ENCODE results near the gene REG1B. TPM values are rescaled to one million over a fixed set of nuclear protein-coding genes. Genes with fewer than 3 reads are reported as not detected.

Gene REG1B
- total and polyA plus RNA-seq, 2 donors (not counting 1 experiment from before 2014, with no cell fraction given): not detected

- Histone ChIP-seq H3K4me1 (ENCODE audit: control insufficient read depth, extremely low read depth, insufficient read depth, low read length) (no peaks in the 10 kb centered on the region), H3K79me2 (ENCODE audit: control insufficient read depth, insufficient read depth, low read length) (no peaks in the 10 kb centered on the region), H3K4me2 (ENCODE audit: extremely low read depth, insufficient read depth, low read length) (no peak overlapping the region), H3K27ac (ENCODE audit: insufficient read depth, low read length) (no peak overlapping the region), H2AFZ (ENCODE audit: low read length) (no peak overlapping the region), H4K20me1 (ENCODE audit: control insufficient read depth, extremely low read depth, insufficient read depth, low read length) (no peaks in the 10 kb centered on the region), H3K4me3 (replicated peaks in 1 of 4; ENCODE audit: control extremely low read depth in 1 of 4, insufficient read depth in 1 of 4, low read depth in 3 of 4, low read length in 4 of 4) (no peak overlapping the region), H3K36me3 (ENCODE audit: control insufficient read depth, insufficient read depth, low read length) (no peaks in the 10 kb centered on the region), H3K9ac (ENCODE audit: insufficient read depth, low read length) (no peak overlapping the region), H3K9me3 (ENCODE audit: control insufficient read depth, insufficient read depth, low read depth, low read length) (no peaks in the 10 kb centered on the region), H3K27me3 (ENCODE audit: control insufficient read depth, insufficient read depth, low read length) (no peaks in the 10 kb centered on the region)
- TF ChIP-seq EZH2 (IDR thresholded peaks at IDR 0.05; ENCODE audit: low read length, missing control alignments) (no peak), CTCF (conservative IDR thresholded peaks at IDR 0.05 in 1 of 2, IDR thresholded peaks at IDR 0.05 in 1 of 2; ENCODE audit: low read depth in 1 of 2, low read length in 2 of 2) (no peak)
- no peak for DNase-seq (ENCODE audit: low read depth in 2 of 2)
These were observed 37.3 kb upstream of the REG1B start for GRCh38 chr2:79124907-79125720.

- Histone ChIP-seq H3K4me1 (ENCODE audit: control insufficient read depth, extremely low read depth, insufficient read depth, low read length) (no peaks in the 10 kb centered on the region), H3K9ac (ENCODE audit: insufficient read depth, low read length) (no peak overlapping the region), H3K27ac (ENCODE audit: insufficient read depth, low read length) (no peak overlapping the region), H4K20me1 (ENCODE audit: control insufficient read depth, extremely low read depth, insufficient read depth, low read length) (no peaks in the 10 kb centered on the region), H2AFZ (ENCODE audit: low read length) (no peak overlapping the region), H3K4me2 (ENCODE audit: extremely low read depth, insufficient read depth, low read length) (no peak overlapping the region), H3K4me3 (replicated peaks in 1 of 4; ENCODE audit: control extremely low read depth in 1 of 4, insufficient read depth in 1 of 4, low read depth in 3 of 4, low read length in 4 of 4) (no peak overlapping the region), H3K9me3 (ENCODE audit: control insufficient read depth, insufficient read depth, low read depth, low read length) (no peaks in the 10 kb centered on the region), H3K36me3 (ENCODE audit: control insufficient read depth, insufficient read depth, low read length) (no peaks in the 10 kb centered on the region), H3K27me3 (ENCODE audit: control insufficient read depth, insufficient read depth, low read length) (no peaks in the 10 kb centered on the region), H3K79me2 (ENCODE audit: control insufficient read depth, insufficient read depth, low read length) (no peaks in the 10 kb centered on the region)
- DNase-seq (ENCODE audit: low read depth in 2 of 2): no peak
- TF ChIP-seq EZH2 (IDR thresholded peaks at IDR 0.05; ENCODE audit: low read length, missing control alignments): no peak
- TF ChIP-seq CTCF (conservative IDR thresholded peaks at IDR 0.05 in 1 of 2, IDR thresholded peaks at IDR 0.05 in 1 of 2; ENCODE audit: low read depth in 1 of 2, low read length in 2 of 2): no peak
These were observed 34.9 kb upstream of the REG1B start for GRCh38 chr2:79122676-79123075.

- H3K9me3 ChIP-seq (ENCODE audit: control insufficient read depth, insufficient read depth, low read depth, low read length): no peaks in the 10 kb centered on the region
- no peak within 1 kb of the TSS for H2AFZ ChIP-seq (ENCODE audit: low read length)
- H3K9ac ChIP-seq (ENCODE audit: insufficient read depth, low read length): no peak within 1 kb of the TSS
- DNase-seq (ENCODE audit: low read depth in 2 of 2): no peak
- H3K27ac ChIP-seq (ENCODE audit: insufficient read depth, low read length): no peak within 1 kb of the TSS
- H3K4me1 ChIP-seq (ENCODE audit: control insufficient read depth, extremely low read depth, insufficient read depth, low read length): no peaks in the 10 kb centered on the region
- H3K4me3 ChIP-seq (replicated peaks in 1 of 4; ENCODE audit: control extremely low read depth in 1 of 4, insufficient read depth in 1 of 4, low read depth in 3 of 4, low read length in 4 of 4): no peak within 1 kb of the TSS
- H3K27me3 ChIP-seq (ENCODE audit: control insufficient read depth, insufficient read depth, low read length): no peaks in the 10 kb centered on the region
- no peaks in the 10 kb centered on the region for H3K79me2 ChIP-seq (ENCODE audit: control insufficient read depth, insufficient read depth, low read length)
- no peak within 1 kb of the TSS for H3K4me2 ChIP-seq (ENCODE audit: extremely low read depth, insufficient read depth, low read length)
- TF ChIP-seq CTCF (conservative IDR thresholded peaks at IDR 0.05 in 1 of 2, IDR thresholded peaks at IDR 0.05 in 1 of 2; ENCODE audit: low read depth in 1 of 2, low read length in 2 of 2) (no peak), EZH2 (IDR thresholded peaks at IDR 0.05; ENCODE audit: low read length, missing control alignments) (no peak)
- no peaks in the 10 kb centered on the region for H4K20me1 ChIP-seq (ENCODE audit: control insufficient read depth, extremely low read depth, insufficient read depth, low read length)
- no peaks in the 10 kb centered on the region for H3K36me3 ChIP-seq (ENCODE audit: control insufficient read depth, insufficient read depth, low read length)
These were observed 32.5 kb upstream of the REG1B start, which contains the start of gene REG1A for GRCh38 chr2:79120194-79120713. TSS of gene REG1A (plus strand) at chr2:79120488. CDS start at chr2:79120862, 374 bp downstream.
